ENCODE measurements around the gene GPR160.

The GPR160 gene

GRCh38 chr3:170063691-170064090 lies 25.9 kb downstream of the GPR160 start:
- no peak for DNase-seq (ENCODE audit: low read depth in 2 of 3, low spot score in 1 of 3)

GRCh38 chr3:170064108-170064507 lies 26.3 kb downstream of the GPR160 start:
- DNase-seq (ENCODE audit: low read depth in 2 of 3, low spot score in 1 of 3) = no peak

- DNase-seq (ENCODE audit: low read depth in 2 of 3, low spot score in 1 of 3) = no peak
Measured at GRCh38 chr3:170075441-170076091, 37.8 kb downstream of the GPR160 start.

- no peak for DNase-seq (ENCODE audit: low read depth in 2 of 3, low spot score in 1 of 3)
Measured at GRCh38 chr3:170076715-170077238, 39.0 kb downstream of the GPR160 start.

GRCh38 chr3:170077361-170077760 lies 39.6 kb downstream of the GPR160 start:
- DNase-seq (ENCODE audit: low read depth in 2 of 3, low spot score in 1 of 3) = no peak

GRCh38 chr3:170078620-170079281 lies 41.0 kb downstream of the GPR160 start:
- no peak for DNase-seq (ENCODE audit: low read depth in 2 of 3, low spot score in 1 of 3)

- DNase-seq (ENCODE audit: low read depth in 2 of 3, low spot score in 1 of 3) = no peak
Measured at GRCh38 chr3:170079536-170080165, 41.9 kb downstream of the GPR160 start.

- no peak for DNase-seq (ENCODE audit: low read depth in 2 of 3, low spot score in 1 of 3)
Measured at GRCh38 chr3:170080605-170081004, 42.8 kb downstream of the GPR160 start.

GRCh38 chr3:170081079-170081741 lies 43.4 kb downstream of the GPR160 start:
- DNase-seq (ENCODE audit: low read depth in 2 of 3, low spot score in 1 of 3) = no peak

GRCh38 chr3:170083343-170083742 lies 45.5 kb downstream of the GPR160 start:
- DNase-seq (ENCODE audit: low read depth in 2 of 3, low spot score in 1 of 3) = no peak

GRCh38 chr3:170085396-170085795 lies 47.6 kb downstream of the GPR160 start:
- DNase-seq (ENCODE audit: low read depth in 2 of 3, low spot score in 1 of 3) = no peak

GRCh38 chr3:170089862-170090600 lies 52.2 kb downstream of the GPR160 start:
- no peak for DNase-seq (ENCODE audit: low read depth in 2 of 3, low spot score in 1 of 3)

GRCh38 chr3:170090601-170090981 lies 52.8 kb downstream of the GPR160 start:
- no peak for DNase-seq (ENCODE audit: low read depth in 2 of 3, low spot score in 1 of 3)

GRCh38 chr3:170092907-170093306 lies 55.1 kb downstream of the GPR160 start:
- no peak for DNase-seq (ENCODE audit: low read depth in 2 of 3, low spot score in 1 of 3)

GRCh38 chr3:170095771-170096170 lies 58.0 kb downstream of the GPR160 start:
- no peak for DNase-seq (ENCODE audit: low read depth in 2 of 3, low spot score in 1 of 3)

- no peak for DNase-seq (ENCODE audit: low read depth in 2 of 3, low spot score in 1 of 3)
Measured at GRCh38 chr3:170096342-170096741, 58.5 kb downstream of the GPR160 start.

- no peak for DNase-seq (ENCODE audit: low read depth in 2 of 3, low spot score in 1 of 3)
Measured at GRCh38 chr3:170098753-170099152, 61.0 kb downstream of the GPR160 start.

- no peak for DNase-seq (ENCODE audit: low read depth in 2 of 3, low spot score in 1 of 3)
Measured at GRCh38 chr3:170100944-170101343, 63.1 kb downstream of the GPR160 start.

GRCh38 chr3:170102431-170102830 lies 64.6 kb downstream of the GPR160 start:
- no peak for DNase-seq (ENCODE audit: low read depth in 2 of 3, low spot score in 1 of 3)

- DNase-seq (ENCODE audit: low read depth in 2 of 3, low spot score in 1 of 3) = no peak
Measured at GRCh38 chr3:170107941-170108340, 70.1 kb downstream of the GPR160 start.

- no peak for DNase-seq (ENCODE audit: low read depth in 2 of 3, low spot score in 1 of 3)
Measured at GRCh38 chr3:170108955-170109354, 71.2 kb downstream of the GPR160 start.

Data from stimulated activated CD4-positive, alpha-beta T cell treated with anti-CD3 and anti-CD28 coated beads, Interleukin-12 subunit alpha, Interleukin-12 subunit beta, amount 100 ng/mL, for 48 hours (primary cell).